ENCODE data around the gene FANCD2OS.

Gene FANCD2OS

DNA sequence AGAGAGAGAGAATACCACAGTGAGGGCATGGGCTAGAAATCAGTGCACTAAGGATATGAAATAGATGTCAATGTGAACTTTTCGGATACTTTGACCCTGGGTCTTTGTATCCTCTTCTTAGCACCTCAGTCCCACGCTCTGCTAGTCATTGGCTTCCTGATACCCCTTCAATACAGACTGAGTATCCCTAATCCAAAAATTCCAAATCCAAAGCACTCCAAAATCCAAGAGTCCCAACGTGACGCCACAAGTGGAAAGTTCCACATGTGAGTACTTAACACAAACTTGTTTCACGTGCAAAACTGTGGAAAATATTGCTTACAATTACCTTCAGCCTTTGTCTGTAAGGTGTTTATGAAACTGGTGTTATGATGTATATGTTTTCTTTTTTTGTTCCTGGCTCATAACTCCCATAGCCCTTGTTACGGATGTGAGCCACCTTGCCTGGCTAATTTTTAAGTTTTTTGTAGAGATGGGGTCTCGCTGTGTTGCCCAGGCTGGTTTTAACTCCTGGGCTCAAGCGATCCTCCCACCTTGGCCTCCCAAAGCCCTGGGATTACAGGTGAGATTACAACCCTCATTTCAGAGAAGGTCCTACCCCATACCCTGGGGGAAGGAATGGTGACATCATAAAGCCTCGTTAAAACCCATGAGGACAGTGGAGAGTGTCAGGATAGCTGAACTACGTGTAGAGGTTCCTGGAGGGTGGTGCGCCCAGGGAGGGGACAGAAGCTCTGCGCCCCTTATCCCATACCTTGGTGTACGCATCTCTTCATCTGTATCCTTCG is 46.5 kb upstream of the FANCD2OS start:
- no peak for TF ChIP-seq ZNF70 (CRISPR knock-in tag; IDR thresholded peaks at IDR 0.05)
- no peak for TF ChIP-seq CSDC2 (CRISPR knock-in tag; IDR thresholded peaks at IDR 0.05)
- TF ChIP-seq PPARA (CRISPR knock-in tag; IDR thresholded peaks at IDR 0.05; ENCODE audit: borderline replicate concordance): no peak
- ATAC-seq: peak; percentile 20; the same call in 2 of the 3 replicates

DNA sequence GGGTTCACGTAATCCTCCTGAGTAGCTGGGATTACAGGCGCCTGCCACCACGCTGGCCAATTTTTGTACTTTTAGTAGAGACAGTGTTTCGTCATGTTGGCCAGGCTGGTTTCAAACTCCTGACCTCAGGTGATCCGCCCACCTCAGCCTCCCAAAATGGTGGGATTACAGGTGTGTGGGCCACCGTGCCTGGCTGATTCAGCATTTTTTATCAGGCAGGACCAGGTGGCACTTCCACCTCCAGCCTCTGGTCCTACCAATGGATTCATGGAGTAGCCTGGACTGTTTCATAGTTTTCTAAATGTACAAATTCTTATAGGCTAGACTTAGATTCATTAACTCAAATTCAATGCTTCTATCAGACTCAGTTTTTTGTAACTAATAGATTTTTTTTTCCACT is 42.9 kb upstream of the FANCD2OS start:
- no peak for TF ChIP-seq ZNF70 (CRISPR knock-in tag; IDR thresholded peaks at IDR 0.05)
- TF ChIP-seq ARNTL (CRISPR knock-in tag; IDR thresholded peaks at IDR 0.05; ENCODE audit: borderline replicate concordance, low read depth): no peak
- TF ChIP-seq OSR1 (CRISPR knock-in tag; IDR thresholded peaks at IDR 0.05): no peak
- TF ChIP-seq ZC3H10 (CRISPR knock-in tag; IDR thresholded peaks at IDR 0.05): no peak
- TF ChIP-seq, protein P1, sequence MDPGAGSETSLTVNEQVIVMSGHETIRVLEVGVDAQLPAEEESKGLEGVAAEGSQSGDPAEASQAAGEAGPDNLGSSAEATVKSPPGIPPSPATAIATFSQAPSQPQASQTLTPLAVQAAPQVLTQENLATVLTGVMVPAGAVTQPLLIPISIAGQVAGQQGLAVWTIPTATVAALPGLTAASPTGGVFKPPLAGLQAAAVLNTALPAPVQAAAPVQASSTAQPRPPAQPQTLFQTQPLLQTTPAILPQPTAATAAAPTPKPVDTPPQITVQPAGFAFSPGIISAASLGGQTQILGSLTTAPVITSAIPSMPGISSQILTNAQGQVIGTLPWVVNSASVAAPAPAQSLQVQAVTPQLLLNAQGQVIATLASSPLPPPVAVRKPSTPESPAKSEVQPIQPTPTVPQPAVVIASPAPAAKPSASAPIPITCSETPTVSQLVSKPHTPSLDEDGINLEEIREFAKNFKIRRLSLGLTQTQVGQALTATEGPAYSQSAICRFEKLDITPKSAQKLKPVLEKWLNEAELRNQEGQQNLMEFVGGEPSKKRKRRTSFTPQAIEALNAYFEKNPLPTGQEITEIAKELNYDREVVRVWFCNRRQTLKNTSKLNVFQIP (CRISPR knock-in tag; IDR thresholded peaks at IDR 0.05; ENCODE audit: borderline replicate concordance, low read depth): no peak
- no peak for TF ChIP-seq GLIS3 (CRISPR knock-in tag; IDR thresholded peaks at IDR 0.05)
- TF ChIP-seq ZFP30 (CRISPR knock-in tag; IDR thresholded peaks at IDR 0.05): no peak
- no peak for TF ChIP-seq ZNF8 (CRISPR knock-in tag; IDR thresholded peaks at IDR 0.05)
- TF ChIP-seq, protein P2, sequence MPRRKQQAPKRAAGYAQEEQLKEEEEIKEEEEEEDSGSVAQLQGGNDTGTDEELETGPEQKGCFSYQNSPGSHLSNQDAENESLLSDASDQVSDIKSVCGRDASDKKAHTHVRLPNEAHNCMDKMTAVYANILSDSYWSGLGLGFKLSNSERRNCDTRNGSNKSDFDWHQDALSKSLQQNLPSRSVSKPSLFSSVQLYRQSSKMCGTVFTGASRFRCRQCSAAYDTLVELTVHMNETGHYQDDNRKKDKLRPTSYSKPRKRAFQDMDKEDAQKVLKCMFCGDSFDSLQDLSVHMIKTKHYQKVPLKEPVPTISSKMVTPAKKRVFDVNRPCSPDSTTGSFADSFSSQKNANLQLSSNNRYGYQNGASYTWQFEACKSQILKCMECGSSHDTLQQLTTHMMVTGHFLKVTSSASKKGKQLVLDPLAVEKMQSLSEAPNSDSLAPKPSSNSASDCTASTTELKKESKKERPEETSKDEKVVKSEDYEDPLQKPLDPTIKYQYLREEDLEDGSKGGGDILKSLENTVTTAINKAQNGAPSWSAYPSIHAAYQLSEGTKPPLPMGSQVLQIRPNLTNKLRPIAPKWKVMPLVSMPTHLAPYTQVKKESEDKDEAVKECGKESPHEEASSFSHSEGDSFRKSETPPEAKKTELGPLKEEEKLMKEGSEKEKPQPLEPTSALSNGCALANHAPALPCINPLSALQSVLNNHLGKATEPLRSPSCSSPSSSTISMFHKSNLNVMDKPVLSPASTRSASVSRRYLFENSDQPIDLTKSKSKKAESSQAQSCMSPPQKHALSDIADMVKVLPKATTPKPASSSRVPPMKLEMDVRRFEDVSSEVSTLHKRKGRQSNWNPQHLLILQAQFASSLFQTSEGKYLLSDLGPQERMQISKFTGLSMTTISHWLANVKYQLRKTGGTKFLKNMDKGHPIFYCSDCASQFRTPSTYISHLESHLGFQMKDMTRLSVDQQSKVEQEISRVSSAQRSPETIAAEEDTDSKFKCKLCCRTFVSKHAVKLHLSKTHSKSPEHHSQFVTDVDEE (CRISPR knock-in tag; IDR thresholded peaks at IDR 0.05): no peak
- TF ChIP-seq ISL1 (CRISPR knock-in tag; IDR thresholded peaks at IDR 0.05): no peak
- no peak for ATAC-seq

DNA sequence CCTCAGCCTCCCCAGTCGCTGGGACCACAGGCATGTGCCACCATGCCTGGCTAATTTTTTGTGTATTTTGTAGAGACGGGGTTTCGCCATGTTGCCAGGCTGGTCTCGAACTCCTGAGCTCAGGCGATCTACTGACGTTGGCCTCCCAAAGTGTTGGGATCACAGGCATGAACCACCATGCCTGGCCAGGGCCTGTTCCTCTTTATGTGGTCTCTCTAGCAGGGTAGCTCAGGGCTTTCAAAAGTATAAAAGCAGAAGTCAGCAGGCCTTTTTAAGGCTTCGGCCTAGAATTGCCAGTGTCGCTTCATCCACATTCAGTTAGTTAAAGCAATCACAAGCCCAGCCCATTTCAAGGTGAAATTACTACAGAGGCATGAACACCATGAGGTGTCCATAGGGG is 41.2 kb upstream of the FANCD2OS start:
- TF ChIP-seq BACH2 (CRISPR knock-in tag; IDR thresholded peaks at IDR 0.05; ENCODE audit: borderline replicate concordance) (no peak), RARB (CRISPR knock-in tag; IDR thresholded peaks at IDR 0.05) (no peak), ARNTL (CRISPR knock-in tag; IDR thresholded peaks at IDR 0.05; ENCODE audit: borderline replicate concordance, low read depth) (no peak)
- no peak for ATAC-seq

DNA sequence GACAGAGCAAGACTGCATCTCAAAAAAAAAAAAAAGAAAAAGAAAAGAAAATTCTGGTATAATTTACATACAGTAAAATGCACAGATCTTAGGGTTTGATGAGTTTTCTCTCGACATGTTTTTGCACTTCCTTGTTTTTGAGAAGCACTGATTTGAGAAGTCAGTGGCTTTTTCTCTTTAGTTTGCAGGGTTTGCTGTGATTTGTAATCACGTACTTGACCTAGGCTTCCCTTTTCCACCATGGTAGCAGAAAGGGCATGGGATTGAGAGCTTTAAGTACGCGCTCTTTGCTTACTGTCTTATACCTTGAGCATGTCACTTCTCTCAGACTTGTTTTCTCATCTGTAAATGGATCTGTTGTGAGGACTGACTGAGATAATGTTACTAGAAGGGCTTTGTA is 37.6 kb upstream of the FANCD2OS start:
- TF ChIP-seq SNAI2 (CRISPR knock-in tag; IDR thresholded peaks at IDR 0.05): no peak
- TF ChIP-seq ZNF8 (CRISPR knock-in tag; IDR thresholded peaks at IDR 0.05): no peak
- no peak for TF ChIP-seq PPARA (CRISPR knock-in tag; IDR thresholded peaks at IDR 0.05; ENCODE audit: borderline replicate concordance)
- TF ChIP-seq CSDC2 (CRISPR knock-in tag; IDR thresholded peaks at IDR 0.05): no peak
- TF ChIP-seq BACH2 (CRISPR knock-in tag; IDR thresholded peaks at IDR 0.05; ENCODE audit: borderline replicate concordance): no peak
- no peak for TF ChIP-seq ISL1 (CRISPR knock-in tag; IDR thresholded peaks at IDR 0.05)
- TF ChIP-seq ZNF70 (CRISPR knock-in tag; IDR thresholded peaks at IDR 0.05): no peak
- TF ChIP-seq ZFP3 (CRISPR knock-in tag; IDR thresholded peaks at IDR 0.05): no peak
- TF ChIP-seq, protein P3, sequence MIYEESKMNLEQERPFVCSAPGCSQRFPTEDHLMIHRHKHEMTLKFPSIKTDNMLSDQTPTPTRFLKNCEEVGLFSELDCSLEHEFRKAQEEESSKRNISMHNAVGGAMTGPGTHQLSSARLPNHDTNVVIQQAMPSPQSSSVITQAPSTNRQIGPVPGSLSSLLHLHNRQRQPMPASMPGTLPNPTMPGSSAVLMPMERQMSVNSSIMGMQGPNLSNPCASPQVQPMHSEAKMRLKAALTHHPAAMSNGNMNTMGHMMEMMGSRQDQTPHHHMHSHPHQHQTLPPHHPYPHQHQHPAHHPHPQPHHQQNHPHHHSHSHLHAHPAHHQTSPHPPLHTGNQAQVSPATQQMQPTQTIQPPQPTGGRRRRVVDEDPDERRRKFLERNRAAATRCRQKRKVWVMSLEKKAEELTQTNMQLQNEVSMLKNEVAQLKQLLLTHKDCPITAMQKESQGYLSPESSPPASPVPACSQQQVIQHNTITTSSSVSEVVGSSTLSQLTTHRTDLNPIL (CRISPR knock-in tag; IDR thresholded peaks at IDR 0.05; ENCODE audit: low read depth): no peak
- ATAC-seq: no peak

DNA sequence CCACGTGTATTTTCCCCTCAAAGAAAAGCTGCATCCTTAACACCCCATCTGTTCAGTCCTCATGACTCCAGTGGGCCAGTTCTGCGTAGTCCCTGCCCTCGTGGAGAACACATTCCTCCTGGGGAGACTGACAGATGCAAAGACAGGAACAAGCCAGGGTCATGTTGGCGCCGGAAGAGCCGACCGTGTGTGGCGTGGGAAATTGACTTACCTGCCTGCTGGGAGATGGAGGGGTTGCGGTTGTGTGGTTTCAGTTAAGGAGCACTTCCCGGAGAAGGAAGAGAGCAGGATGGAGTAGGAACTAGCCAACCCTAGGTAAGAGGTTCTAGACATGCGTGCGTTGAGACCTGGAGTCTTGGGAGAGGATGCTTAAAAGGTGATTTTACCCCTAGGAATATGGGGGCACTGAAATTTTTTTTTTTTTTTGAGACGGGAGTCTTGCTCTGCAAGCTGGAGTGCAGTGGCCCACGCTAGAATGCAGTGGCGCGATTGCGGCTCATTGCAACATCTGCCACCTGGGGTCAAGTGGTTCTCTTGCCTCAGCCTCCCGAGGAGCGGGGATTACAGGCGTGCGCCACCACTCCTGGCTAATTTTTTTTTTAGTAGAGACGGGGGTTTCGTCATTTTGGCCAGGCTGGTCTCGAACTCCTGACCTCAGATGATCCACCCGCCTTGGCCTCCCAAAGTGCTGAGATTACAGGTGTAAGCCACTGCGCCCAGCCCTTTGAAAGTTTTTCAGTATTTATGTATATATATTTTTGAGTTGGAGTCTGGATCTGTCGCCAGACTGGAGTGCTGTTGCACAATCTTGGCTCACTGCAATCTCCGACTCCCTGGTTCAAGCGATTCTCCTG is 34.9 kb upstream of the FANCD2OS start:
- no peak for ATAC-seq
- TF ChIP-seq, protein P3 (CRISPR knock-in tag; IDR thresholded peaks at IDR 0.05; ENCODE audit: low read depth): no peak
- TF ChIP-seq OSR1 (CRISPR knock-in tag; IDR thresholded peaks at IDR 0.05): no peak
- no peak for TF ChIP-seq CSDC2 (CRISPR knock-in tag; IDR thresholded peaks at IDR 0.05)
- no peak for TF ChIP-seq GLIS3 (CRISPR knock-in tag; IDR thresholded peaks at IDR 0.05)
- TF ChIP-seq, protein P1 (CRISPR knock-in tag; IDR thresholded peaks at IDR 0.05; ENCODE audit: borderline replicate concordance, low read depth): no peak
- TF ChIP-seq, protein P4, sequence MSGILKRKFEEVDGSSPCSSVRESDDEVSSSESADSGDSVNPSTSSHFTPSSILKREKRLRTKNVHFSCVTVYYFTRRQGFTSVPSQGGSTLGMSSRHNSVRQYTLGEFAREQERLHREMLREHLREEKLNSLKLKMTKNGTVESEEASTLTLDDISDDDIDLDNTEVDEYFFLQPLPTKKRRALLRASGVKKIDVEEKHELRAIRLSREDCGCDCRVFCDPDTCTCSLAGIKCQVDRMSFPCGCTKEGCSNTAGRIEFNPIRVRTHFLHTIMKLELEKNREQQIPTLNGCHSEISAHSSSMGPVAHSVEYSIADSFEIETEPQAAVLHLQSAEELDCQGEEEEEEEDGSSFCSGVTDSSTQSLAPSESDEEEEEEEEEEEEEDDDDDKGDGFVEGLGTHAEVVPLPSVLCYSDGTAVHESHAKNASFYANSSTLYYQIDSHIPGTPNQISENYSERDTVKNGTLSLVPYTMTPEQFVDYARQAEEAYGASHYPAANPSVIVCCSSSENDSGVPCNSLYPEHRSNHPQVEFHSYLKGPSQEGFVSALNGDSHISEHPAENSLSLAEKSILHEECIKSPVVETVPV (CRISPR knock-in tag; IDR thresholded peaks at IDR 0.05): no peak
